NCI-H2227 treated with DMSO at 0.1 percent for 48 hours (cell line): ENCODE results near the gene ADK.
A peak's percentile ranks its signal among the peaks of the same experiment; 100 is the strongest.
"Not testable (repeated sequence)": the region's sequence is repeated elsewhere in the genome, so short reads cannot be mapped to it uniquely, and the experiment has no call there.

Experiments
- DNase-seq: peaks from one replicate; lab custom pipeline; 2025; lab: John Stamatoyannopoulos, UW

The ADK gene

GRCh38 chr10:74557098-74557497 is 406.1 kb downstream of the ADK start:
- DNase-seq: no peak

GRCh38 chr10:74558403-74558802 is 407.4 kb downstream of the ADK start:
- DNase-seq: no peak

GRCh38 chr10:74558897-74559296 is 407.9 kb downstream of the ADK start:
- no peak for DNase-seq

GRCh38 chr10:74568896-74569295 is 417.9 kb downstream of the ADK start:
- DNase-seq: not testable (repeated sequence)

- DNase-seq: not testable (repeated sequence)
Measured at GRCh38 chr10:74573497-74573896, 422.5 kb downstream of the ADK start.

- DNase-seq: no peak
Measured at GRCh38 chr10:74575191-74575720, 424.2 kb downstream of the ADK start.

GRCh38 chr10:74575912-74576311 is 424.9 kb downstream of the ADK start:
- DNase-seq: no peak

GRCh38 chr10:74576586-74576985 is 425.6 kb downstream of the ADK start:
- no peak for DNase-seq

- not testable (repeated sequence) for DNase-seq
Measured at GRCh38 chr10:74580438-74580837, 429.4 kb downstream of the ADK start.

GRCh38 chr10:74582566-74582965 is 431.5 kb downstream of the ADK start:
- no peak for DNase-seq

GRCh38 chr10:74585231-74586087 is 434.4 kb downstream of the ADK start:
- DNase-seq: peak; percentile 68

- DNase-seq: peak; percentile 52
Measured at GRCh38 chr10:74586088-74586585, 435.1 kb downstream of the ADK start.

GRCh38 chr10:74587109-74587854 is 436.3 kb downstream of the ADK start:
- no peak for DNase-seq

- DNase-seq: peak; percentile 91
Measured at GRCh38 chr10:74589226-74589673, 438.2 kb downstream of the ADK start.

- DNase-seq: no peak
Measured at GRCh38 chr10:74589851-74590250, 438.8 kb downstream of the ADK start.

GRCh38 chr10:74593470-74593869 is 442.4 kb downstream of the ADK start:
- no peak for DNase-seq

GRCh38 chr10:74596713-74597112 is 445.7 kb downstream of the ADK start:
- no peak for DNase-seq

- DNase-seq: no peak
Measured at GRCh38 chr10:74598891-74599566, 448.0 kb downstream of the ADK start.

GRCh38 chr10:74599672-74600071 is 448.7 kb downstream of the ADK start:
- DNase-seq: no peak

GRCh38 chr10:74600170-74600569 is 449.1 kb downstream of the ADK start:
- DNase-seq: no peak

- no peak for DNase-seq
Measured at GRCh38 chr10:74602576-74602975, 451.6 kb downstream of the ADK start.

GRCh38 chr10:74610299-74610698 is 459.3 kb downstream of the ADK start:
- DNase-seq: no peak
